HG03196 (cell line): Measurements from ENCODE around the gene PWWP2B.

Experiments
- ATAC-seq: cut with Tn5 transposase; IDR thresholded peaks from one replicate; pipeline ENCODE4 v1.9.1; 2021; ENCODE audit not compliant: unreplicated experiment

Gene PWWP2B

GRCh38 chr10:132443983-132444876, 47.2 kb downstream of the PWWP2B start:
- ATAC-seq: no peak

GRCh38 chr10:132444877-132445351, 47.9 kb downstream of the PWWP2B start:
- ATAC-seq: no peak

DNA sequence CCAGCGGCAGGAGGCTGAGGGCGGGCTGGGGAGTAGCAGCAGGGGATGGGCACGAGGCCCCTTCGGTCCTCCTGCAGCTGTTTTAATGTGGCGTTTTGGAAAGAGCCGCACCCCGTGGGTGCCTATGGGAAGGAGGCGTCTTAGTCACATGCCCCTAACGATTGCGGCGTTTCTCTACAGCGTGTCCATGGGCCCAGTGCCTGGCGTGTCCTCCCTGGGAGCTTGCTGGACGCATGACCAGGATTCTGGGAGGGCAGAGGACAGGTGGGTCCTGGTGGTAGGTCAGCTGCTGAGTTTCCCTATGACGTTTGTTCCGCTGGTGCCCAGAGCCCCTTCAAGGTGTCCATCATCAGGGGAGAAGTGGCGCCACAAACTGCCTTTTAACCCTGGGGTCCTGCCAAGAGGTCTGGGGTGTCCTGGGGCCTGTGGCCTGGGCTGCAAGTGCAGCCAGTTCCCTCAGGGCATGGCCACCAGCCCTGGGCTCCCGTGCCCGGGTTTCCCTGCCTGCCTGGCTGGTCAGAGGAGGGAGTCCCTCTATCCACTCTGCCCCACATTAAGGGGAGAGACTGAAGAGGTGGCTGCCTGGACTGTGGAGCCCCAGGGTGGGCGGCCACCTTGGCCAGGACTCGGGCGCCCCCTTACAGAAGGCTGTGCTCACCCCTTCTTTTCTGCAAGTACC, 48.7 kb downstream of the PWWP2B start:
- ATAC-seq: no peak

GRCh38 chr10:132446195-132446581, 49.2 kb downstream of the PWWP2B start:
- no peak for ATAC-seq

- ATAC-seq: peak; percentile 46
Measured at GRCh38 chr10:132446661-132447445, 49.9 kb downstream of the PWWP2B start.

DNA sequence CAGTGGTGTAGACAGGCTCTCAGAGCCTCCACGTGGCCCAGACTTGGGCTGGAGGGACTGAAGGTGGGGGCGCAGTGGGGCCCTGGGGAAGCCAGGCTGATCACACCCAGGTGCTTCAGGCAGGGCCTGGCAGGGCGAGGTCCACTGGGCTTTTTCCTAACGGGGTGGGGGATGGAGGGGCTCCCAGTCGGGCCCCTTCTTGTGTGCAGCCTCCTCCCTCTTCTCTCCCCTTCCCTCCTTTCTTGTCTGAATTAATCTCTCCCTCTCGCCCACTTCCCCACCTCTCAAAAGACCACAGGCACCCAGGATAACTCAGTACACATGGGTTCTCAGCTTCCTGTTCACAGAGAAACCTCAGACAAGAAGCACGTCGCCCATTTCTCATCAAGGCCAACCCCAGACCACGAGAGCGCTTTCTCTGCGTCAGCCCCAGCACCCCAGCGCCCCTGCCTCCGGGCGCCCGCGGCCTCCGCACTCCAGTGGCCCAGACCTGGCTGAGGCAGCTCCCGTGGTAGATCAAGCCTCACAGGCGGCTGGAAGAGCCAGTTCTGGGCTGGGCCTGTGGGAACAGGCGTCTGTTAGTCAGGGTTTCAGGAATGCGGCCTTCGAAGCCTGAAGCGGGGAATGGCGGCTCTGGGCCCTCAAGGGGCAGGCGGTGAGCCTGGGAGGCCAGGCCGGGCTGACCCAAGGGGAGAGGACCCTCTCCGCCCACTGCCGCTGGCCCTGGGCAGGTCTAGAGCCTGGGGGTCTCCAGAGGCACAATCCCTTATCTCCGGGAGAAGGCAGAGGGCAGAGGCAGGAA, 50.6 kb downstream of the PWWP2B start:
- no peak for ATAC-seq

GRCh38 chr10:132448248-132448731, 51.3 kb downstream of the PWWP2B start:
- ATAC-seq: no peak

DNA sequence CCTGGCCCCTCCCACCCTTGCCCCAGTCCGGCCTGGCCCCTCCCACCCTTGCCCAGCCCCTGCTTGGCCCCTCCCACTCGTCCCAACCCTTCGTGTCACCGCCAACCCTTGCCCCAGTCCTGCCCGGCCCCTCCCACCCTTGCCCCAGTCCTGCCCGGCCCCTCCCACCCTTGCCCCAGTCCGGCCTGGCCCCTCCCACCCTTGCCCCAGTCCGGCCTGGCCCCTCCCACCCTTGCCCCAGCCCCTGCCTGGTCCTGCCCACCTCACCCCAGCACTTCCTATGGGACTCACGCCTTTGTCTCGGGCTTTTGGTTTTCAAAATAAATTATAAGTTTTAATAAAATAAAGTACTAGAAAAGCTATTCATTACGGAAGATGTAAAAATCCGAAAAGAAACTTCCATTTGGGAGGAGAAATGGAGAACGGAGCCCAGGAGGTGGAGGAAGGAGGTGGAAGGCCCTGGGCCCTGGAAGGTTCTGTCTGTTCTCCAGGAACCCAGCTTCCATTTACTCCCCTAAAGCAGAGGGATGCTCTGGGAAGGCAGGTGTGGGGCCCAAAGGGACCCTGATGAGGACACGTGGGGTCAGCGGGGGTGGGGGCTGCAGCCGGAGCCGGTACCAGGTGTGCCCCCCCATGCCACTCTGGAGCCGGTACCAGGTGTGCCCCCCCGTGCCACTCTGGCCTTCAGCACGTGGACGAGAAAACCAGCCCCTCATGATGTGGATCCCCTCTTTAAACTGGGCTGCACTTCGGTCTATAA, 52.2 kb downstream of the PWWP2B start:
- ATAC-seq: no peak

- ATAC-seq: no peak
Measured at GRCh38 chr10:132449811-132450181, 52.8 kb downstream of the PWWP2B start.

GRCh38 chr10:132450466-132450824, 53.4 kb downstream of the PWWP2B start:
- no peak for ATAC-seq

- no peak for ATAC-seq
Measured at GRCh38 chr10:132450825-132451505, 54.0 kb downstream of the PWWP2B start.

DNA sequence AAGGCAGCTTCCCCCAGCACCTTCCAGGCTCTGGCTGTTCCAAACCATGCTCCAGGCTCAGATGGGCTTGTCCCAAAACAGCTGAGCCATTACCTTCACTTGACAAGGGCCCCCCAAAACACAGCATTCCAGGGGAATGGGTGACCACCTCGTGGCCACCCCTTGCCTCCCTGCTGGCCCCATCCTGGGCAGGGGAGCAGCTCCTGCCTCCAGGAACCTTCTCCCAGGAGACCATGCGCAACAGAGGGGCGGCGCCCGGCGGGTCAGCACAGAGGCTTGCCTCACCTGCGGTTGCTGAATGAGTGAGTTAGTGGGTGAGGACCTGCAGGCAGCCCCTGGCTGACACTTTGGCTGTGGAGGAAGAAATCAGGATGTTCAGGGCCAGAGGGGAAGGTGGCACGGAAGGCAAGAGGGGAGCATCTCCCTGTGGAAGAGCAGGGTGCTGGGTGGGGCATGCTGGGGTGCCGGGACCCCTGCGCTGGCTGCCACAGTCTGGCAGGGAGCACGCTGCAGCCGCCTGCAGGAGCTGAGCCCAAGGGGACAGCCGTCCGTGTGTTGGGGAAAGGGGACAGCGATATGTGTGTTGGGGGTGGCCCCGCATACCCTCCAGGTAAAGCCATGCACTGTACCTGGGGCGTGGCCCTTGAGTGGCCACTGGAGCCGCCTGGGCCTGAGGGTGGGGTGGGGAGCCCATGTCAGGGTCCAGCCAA, 54.7 kb downstream of the PWWP2B start:
- ATAC-seq: no peak

DNA sequence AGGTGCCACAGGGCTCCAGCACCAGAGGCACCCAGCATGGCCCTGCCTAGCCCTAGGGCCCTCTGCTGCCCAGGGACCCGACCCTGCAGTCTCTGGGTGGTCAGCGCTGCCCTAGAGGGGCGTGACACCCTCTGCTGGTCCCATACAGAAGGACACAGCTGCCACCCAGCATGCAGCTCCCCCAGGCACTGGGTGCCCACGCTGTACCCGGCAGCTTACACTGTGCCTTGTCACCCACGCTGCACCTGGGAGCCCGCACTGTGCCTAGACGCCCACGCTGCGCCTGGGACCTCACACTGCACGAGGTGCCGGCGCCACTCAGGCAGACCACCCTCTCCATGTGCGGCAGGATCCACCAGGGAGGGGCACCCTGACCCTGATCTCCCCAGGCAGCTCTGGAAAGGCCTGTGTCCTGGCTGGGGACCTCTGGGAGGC, 55.2 kb downstream of the PWWP2B start:
- no peak for ATAC-seq

- peak; percentile 53 for ATAC-seq
Measured at GRCh38 chr10:132452651-132453469, 55.9 kb downstream of the PWWP2B start.

GRCh38 chr10:132453470-132453861, 56.5 kb downstream of the PWWP2B start:
- peak; percentile 7 for ATAC-seq

DNA sequence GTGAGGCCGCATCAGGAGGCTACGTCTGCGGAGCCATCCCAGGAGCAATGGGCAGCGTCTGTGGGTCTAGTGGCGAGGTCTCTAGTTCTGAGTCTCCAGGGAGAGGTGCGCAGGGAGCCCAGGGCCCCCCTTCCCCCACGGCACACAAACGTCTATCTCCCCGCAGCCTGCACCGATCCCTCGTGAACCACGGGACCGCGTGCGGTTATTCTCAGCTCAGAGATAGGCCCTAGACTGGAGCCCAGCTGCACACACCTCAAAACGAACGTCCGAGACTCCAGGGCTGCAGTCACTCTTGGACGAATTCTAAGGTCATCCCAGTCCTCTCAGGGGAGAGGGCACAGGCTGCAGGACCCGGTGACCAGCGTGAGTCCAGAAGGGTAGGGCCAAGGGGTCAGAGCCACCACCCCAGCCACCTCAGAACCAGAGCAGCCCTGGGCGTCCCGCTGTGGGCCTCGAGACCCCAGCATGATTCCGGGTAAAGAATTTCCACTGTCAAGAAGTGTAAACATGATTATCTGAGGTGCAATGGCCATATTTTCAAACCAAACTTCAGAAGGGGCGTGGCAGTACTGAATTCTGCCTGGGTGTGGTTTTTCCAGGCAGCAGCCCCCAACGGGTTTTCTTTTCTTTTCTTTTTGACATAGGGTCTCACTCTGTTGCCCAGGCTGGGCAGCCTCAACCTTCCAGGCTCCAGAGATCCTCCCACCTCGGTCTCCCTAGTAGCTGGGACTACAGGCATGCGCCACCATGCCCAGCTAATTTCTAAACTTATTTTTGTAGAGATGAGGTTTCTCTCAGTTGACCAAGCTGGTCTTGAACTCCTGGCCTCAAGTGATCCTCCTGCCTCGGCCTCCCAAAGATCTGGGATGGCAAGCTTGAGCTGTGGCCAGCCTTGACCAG, 57.5 kb downstream of the PWWP2B start:
- no peak for ATAC-seq
